Measurements from ENCODE around the gene TMCC3.
A peak's percentile ranks its signal among the peaks of the same experiment; 100 is the strongest.

Gene TMCC3

GRCh38 chr12:94674051-94674451 lies 23.7 kb upstream of the TMCC3 start:
- DNase-seq (ENCODE audit: low read depth in 2 of 2) = no peak

GRCh38 chr12:94673496-94673895 lies 23.1 kb upstream of the TMCC3 start:
- no peak for DNase-seq (ENCODE audit: low read depth in 2 of 2)

DNA sequence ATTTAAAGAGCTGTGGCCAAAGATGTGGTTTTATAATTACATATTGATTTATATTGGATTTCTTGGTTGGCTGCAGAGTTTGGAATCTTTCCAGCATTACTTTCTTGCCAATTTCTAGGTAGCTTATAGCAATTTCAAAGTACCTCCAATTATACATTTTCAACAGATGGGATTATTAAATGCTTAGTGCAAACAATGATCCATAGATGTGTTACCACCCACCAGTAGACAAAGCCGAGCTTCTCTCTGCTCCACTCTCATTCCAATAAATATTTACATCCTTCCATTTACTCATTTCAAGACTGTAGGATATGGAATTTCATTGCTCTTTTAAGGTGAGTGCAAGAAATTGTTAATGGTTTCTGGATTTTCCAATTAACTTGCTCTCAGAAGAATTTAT lies 21.6 kb upstream of the TMCC3 start:
- DNase-seq (ENCODE audit: low read depth in 2 of 2) = no peak

DNA sequence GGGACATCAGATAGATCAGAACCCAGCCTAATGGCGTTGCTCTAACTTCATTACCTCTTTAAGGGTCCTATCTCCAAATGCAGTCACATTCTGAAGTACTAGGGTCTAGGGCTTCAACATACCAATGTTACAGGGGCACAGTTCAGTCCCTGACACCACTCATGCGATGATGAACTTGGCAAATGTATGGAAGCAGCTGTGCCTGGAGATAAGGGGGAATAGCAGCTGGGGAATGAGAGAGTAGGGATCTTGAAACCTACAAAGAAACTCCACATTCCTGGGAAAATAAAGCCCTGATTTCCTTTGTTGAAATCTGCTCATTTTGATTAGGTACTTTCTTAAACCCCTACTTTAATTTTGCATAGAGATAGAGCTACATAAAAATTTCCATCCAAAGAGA lies 20.5 kb upstream of the TMCC3 start:
- no peak for DNase-seq (ENCODE audit: low read depth in 2 of 2)

DNA sequence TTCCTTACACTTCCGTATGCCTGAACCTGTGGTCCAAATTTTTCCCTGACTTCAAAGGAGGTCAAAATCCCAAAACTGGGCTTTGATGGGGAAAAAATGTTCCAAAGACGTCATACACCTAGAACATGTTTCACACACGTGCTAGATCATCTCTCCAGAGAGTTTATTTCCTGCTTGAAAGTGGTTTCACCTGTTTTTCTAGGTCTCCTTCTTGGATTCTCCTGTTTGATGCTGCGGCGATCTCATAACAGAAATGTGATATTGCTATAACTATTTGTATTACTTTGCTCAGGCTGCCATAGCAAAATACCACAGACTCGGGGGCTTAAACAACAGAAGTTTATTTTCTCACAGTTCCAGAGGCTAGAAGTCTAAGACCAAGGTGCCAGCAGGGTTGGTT lies 19.7 kb upstream of the TMCC3 start:
- no peak for DNase-seq (ENCODE audit: low read depth in 2 of 2)

DNA sequence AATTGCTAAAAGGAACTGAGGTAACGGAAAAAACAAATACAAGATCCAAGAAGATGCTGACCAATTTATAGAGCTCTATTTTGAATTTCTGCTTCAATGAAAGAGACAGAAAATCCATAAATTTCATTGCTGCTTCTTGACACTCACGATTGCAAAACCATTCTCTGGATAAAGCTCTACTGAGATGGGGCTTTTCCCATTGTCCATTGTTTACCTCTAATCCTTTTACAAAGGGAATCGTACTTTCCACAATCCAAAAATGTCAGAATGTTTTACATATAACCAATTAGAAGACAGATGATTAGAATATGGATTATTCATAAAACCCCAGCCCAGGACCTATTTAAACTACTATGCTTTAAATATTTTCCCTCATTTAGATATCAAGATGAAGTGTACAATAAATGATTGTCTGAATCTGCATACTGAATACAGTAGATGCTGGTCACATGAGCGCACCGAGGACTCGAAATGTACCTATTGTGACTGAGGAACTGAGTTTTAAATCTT lies 16.7 kb upstream of the TMCC3 start:
- no peak for DNase-seq (ENCODE audit: low read depth in 2 of 2)

- no peak for DNase-seq (ENCODE audit: low read depth in 2 of 2)
Measured at GRCh38 chr12:94666158-94666557, 15.8 kb upstream of the TMCC3 start.

DNA sequence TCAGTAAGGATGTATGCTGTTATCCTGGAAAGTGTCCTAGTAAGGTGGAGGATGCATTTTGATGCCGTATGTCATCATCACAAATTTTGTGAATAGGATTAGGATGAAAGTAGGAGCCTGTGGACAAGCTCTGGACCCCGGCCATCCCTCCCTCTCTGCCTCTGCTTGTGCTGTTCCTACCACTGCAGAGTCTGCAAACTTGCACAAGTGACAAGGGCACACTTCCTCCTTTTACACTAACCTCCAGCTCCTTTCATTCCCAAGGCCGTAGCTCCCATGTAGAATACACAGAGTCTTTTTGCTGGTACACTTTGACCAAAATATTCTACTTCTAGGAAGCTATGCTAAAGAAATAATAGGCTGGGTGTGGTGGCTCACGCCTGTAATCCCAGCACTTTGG lies 13.3 kb upstream of the TMCC3 start:
- DNase-seq (ENCODE audit: low read depth in 2 of 2) = no peak

GRCh38 chr12:94663071-94663470 lies 12.7 kb upstream of the TMCC3 start:
- DNase-seq (ENCODE audit: low read depth in 2 of 2) = no peak

DNA sequence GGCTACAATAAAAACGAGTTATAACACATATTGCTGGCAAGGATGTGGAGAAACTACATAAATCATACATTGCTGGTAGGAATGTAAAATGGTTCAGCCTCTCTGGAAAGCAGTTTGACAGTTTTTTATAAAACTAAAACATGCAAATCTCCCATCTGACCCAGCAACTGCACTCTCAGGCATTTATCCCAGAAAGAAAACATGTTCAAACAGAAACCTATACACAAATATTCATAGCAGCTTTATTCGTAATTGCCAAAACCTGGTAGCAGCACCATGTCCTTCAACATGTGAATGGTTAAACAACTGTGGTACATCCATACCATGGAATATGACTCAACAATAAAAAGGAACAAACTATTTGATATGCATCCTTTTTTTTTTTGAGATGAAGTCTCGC lies 10.1 kb upstream of the TMCC3 start:
- no peak for DNase-seq (ENCODE audit: low read depth in 2 of 2)

GRCh38 chr12:94659346-94659930 lies 9.1 kb upstream of the TMCC3 start:
- no peak for DNase-seq (ENCODE audit: low read depth in 2 of 2)

GRCh38 chr12:94658931-94659330 lies 8.6 kb upstream of the TMCC3 start:
- no peak for DNase-seq (ENCODE audit: low read depth in 2 of 2)

GRCh38 chr12:94656556-94656955 lies 6.2 kb upstream of the TMCC3 start:
- DNase-seq (ENCODE audit: low read depth in 2 of 2) = no peak

GRCh38 chr12:94649349-94650142 lies 811 bp downstream of the TMCC3 start:
- no peak for DNase-seq (ENCODE audit: low read depth in 2 of 2)

GRCh38 chr12:94648578-94648977 lies 1.8 kb downstream of the TMCC3 start:
- no peak for DNase-seq (ENCODE audit: low read depth in 2 of 2)

DNA sequence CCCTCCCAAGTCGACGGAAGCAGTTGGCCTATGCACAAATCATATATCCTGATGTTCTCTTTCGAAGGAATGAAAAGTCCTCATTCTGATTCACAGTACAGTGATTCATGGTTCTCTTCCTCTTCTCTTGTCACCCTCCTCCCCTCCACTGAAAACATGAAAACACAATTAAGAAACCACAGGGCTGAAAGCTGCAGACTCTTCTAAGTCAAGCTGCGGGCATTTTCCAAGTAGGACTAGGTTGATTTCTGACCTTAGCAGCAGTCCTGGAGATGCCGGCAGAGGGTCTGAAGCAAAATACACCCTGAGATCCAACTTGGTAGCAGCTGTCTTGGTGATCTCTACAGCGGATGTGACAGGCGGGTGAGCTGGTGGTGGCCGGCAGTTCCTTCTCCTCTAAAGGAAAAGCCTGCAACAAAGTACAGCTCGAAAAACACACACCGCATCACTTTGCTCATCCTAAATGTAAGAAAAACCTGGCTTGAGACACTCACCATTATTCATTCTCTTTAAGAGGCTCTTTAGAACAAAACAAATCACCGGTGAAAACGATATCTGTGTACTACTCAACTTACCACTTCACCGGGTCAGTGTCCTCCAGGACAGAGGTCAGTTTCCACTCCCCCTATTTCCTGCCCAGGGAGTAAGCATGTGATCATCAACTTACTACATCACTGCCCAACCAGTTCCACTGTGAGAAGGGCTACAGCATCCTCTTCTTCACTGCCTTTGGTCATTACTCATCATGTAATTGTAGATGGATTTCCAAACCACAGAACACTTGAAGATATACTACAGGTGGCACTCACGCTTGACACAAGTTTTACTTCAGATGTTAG lies 6.0 kb downstream of the TMCC3 start:
- peak in 1 of 2 donors; percentile 6 for DNase-seq (ENCODE audit: low read depth in 2 of 2)

DNA sequence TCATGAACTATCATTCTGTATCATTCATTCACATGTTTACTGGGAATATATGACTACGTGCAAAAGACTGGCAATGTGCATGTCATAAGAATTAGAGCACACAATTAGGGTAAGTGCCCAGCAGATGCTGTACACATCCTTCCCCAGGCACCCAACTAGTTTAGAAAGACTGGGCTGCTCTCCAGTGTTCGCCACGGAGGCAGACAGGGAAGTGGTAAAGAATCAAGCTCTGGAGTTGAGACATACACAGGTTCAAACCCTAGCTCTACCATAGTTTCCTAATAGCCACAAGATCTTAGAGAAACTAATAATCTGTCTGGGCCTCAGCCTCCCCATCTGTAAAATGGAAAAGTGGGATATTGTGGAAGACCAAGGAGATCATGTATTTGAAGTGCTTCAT lies 6.8 kb downstream of the TMCC3 start:
- no peak for DNase-seq (ENCODE audit: low read depth in 2 of 2)

DNA sequence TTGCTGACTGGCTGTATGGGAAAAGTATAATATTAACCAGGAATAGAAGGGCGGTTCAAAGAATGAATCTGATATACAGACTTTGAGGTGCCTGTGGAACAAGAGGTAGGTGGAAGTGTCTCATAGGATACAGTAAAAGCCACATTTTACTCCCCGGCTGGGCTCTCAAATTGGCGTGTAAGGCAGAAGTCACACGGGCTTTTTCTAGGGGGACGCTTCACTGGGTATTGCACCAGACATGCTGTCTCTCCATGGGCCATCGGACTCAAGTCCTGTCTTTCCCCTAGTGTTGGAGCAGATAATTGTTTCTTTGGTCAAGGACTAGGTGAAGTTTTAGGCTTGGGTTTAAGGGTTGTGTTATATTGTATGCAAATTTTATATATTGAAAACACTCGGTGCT lies 9.1 kb downstream of the TMCC3 start:
- DNase-seq (ENCODE audit: low read depth in 2 of 2) = no peak

GRCh38 chr12:94640134-94640928 lies 10.0 kb downstream of the TMCC3 start:
- peak in 1 of 2 donors; percentile 50 for DNase-seq (ENCODE audit: low read depth in 2 of 2)

- no peak for DNase-seq (ENCODE audit: low read depth in 2 of 2)
Measured at GRCh38 chr12:94638521-94638920, 11.8 kb downstream of the TMCC3 start.

DNA sequence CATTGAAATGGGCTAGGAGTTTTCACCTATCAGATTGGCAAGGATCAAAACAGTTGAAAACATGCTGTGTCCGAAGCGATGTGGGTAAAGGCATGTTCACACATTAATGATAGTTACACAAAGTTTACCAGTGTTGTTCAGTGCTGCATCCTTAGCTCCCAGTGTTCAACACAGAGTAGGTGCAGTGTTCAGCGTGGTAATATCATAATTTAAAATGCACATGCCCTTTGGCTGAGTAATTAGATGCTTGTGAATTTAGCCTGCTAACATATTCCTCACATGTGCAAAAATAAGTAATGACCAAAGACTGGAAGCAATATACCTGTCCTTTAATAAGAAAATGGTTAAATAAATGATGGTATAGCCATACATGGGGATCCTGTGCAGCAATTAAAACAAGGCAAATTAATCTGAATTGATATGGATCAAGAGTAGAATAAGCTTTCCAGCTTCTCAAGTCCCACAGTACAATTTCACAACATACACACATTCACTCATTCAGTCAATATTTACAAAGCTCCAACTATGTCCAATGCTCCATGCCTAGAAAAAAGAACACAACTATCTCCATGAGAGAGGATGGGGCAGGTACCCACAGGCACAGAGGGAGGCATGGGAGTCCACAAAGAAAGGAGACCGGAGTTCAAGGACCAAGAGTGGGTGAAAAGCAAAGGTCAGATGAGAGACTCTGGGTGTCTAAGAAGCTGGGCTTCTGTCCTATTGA lies 12.8 kb downstream of the TMCC3 start:
- DNase-seq (ENCODE audit: low read depth in 2 of 2) = no peak

Data from stimulated activated CD4-positive, alpha-beta T cell treated with anti-CD3 and anti-CD28 coated beads, Interleukin-4, amount 100 ng/mL, for 48 hours (primary cell).